Glomerular visceral epithelial cell (primary cell): ENCODE results near the gene INPP5J.
A peak's percentile ranks its signal among the peaks of the same experiment; 100 is the strongest.

ENCODE experiments used
- DNase-seq: peaks from one replicate; pipeline ENCODE4 v3.0.0-alpha.2; 2016; ENCODE audit errors: extremely low spot score

The INPP5J gene

GRCh38 chr22:31126128-31126868 is 3.5 kb downstream of the INPP5J start:
- DNase-seq, result no peak

GRCh38 chr22:31126869-31127175 is 4.1 kb downstream of the INPP5J start:
- no peak for DNase-seq

- no peak for DNase-seq
These were observed 4.5 kb downstream of the INPP5J start for GRCh38 chr22:31127181-31127772.

DNA sequence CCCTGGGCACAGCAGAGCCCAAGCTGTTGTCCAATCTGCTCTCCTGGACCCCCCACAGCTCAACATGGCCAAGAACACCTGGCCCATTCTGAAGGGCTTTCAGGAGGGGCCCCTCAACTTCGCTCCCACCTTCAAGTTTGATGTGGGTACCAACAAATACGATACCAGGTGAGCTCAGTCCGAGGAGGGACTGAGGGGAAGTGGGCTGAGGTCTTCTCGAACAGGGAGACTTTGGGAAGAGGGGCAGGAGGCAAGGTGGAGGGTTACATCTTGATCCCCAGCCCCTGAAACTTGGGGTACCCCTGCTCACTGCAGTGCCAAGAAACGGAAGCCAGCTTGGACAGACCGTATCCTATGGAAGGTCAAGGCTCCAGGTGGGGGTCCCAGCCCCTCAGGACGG is 5.4 kb downstream of the INPP5J start:
- no peak for DNase-seq

DNA sequence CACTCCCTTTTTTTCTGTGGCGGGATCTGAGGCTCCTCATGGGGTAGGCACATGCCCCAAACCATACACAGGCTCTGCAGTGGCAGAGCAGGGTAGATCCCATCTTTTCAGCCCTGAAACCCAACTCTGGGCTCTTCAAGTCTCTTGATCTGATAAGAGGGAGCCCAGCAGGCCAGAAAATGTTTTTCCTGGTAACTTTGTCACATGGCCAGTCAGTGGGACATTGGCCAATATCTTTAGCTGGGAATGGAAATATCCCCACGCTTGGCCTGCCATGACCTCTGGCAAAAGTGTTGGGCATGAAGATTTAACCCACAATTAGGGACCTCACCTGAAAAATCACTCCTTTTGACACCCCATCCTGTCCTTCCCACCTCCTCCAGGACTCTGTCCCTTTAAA is 8.1 kb downstream of the INPP5J start:
- DNase-seq, result no peak

- no peak for DNase-seq
These were observed 11.1 kb downstream of the INPP5J start for GRCh38 chr22:31133911-31134310.

DNA sequence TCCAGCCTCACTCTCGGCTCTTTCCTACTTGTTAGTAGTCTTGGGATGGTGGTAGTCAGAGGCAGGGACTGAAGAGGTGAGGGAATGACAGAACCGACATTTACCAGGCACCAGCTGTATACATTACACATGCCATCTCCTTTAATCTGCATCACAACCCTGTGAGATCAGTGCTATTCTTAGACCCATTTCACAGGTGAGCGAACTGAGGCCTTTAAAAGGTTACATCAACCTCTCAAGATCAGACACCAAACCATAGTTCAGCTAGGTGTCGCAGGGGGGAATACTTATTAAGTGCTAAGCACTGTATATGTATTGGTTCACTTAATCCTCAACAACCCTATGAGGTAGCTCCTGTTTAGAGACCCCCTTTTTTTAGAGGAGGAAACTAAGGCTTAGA is 11.9 kb downstream of the INPP5J start:
- DNase-seq, result no peak

DNA sequence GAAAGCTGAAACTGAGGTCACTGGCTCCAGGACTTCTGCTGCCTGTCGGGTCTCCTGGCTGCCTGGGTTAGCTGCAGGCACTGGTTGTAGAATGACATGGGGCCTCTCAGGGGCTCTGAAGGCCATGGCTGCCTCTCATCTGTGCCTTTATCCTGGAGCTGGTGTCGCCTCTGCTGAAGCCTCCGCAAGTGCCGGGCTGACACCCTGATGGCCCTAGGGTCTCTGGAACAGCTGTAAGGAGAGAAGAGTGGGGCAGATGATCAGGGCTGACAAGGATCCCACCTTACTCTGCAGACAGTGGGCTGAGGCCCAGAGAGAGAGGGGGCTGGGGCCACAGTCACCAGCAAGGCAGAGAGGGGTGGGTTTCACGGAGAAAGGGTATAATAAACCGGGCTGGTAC is 12.9 kb downstream of the INPP5J start:
- DNase-seq, result no peak

GRCh38 chr22:31136155-31136554 is 13.4 kb downstream of the INPP5J start:
- DNase-seq, result no peak

DNA sequence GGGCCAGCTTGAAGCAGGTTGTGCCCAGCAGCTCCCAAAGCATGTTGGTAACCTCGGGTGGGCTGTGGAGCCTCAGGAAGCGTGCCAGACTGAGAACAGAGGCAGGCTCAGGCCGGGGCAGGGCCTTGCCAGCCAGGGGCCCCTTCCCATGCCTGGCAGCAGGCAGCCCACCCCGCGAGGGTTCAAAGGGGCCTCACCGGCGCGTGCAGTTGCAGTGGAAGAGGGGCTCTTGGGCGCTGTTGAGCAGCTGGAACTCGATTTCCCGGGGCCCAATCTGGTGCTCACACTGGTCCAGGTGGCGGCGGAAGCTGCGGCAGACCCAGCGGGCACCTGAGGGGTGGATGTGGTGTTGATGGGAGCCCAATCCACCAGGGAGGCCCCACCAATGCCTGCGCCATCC is 13.9 kb downstream of the INPP5J start:
- no peak for DNase-seq

- no peak for DNase-seq
These were observed 15.0 kb downstream of the INPP5J start for GRCh38 chr22:31137721-31138120.

GRCh38 chr22:31138126-31138525 is 15.4 kb downstream of the INPP5J start:
- DNase-seq, result no peak

DNA sequence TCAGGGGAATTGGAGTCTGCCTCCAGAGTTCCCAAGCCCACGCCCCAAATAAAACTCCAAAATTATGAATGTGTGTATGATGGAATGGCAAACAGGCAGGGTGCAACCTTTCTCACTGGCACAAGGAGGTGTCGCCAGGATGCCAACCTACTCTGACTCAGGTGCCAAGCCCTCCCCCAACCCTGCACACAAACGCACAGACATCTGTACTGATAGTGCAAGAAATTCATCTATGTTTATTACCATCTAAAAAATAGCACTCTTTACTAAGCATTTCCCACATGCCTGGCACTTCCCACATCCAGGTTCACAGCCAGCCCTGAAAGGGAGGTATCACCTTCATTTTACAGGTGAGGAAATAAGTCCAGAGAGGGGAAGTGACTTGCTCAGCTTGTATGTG is 16.3 kb downstream of the INPP5J start:
- no peak for DNase-seq

- DNase-seq, result peak; percentile 13
These were observed 17.3 kb downstream of the INPP5J start, which contains the start of gene PLA2G3 for GRCh38 chr22:31139866-31140716. Gene PLA2G3, minus strand, starts transcription at chr22:31140508. Its CDS starts 154 bp downstream, at chr22:31140354.

DNA sequence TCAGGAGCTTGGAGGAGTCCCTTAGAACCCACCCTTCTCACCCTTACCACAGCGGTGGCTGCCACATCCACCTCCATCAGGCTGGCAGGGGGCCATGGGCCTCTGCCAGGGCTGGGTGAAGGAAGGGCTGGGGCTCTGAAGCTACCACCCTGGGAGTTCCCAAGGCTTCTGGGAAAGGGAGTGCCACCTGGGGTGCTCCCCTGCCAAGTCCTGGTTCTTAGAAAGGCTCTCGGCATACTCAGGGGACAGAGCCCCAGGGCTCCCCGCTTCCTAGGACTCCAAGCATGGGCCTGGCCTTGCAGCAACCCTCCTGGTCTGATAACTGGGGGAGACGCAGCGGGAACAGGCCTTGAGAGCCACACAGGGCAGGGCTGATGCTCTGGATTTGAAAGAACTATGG is 18.0 kb downstream of the INPP5J start:
- DNase-seq, result no peak

- no peak for DNase-seq
These were observed 18.8 kb downstream of the INPP5J start for GRCh38 chr22:31141551-31141950.

DNA sequence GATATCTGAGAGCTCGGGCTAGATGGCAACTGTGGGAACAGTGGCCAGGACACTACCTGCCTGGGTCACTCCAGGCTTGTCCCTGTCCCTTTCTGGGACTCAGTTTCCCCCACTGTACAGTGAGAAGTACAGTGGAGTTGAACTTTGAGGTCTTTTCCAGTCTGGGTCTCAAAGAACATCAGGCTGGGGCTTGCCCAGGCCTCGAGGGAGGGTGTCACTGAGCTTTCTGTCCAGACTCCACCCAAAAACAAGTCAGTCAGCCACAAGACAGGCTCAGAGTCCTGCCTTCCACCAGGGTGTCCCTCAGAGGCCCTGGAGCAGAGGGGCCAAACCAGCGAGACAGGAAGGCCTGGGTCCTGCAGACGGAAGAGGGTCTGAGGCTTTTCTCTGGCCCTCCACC is 19.5 kb downstream of the INPP5J start:
- DNase-seq, result no peak

- DNase-seq, result no peak
These were observed 20.3 kb downstream of the INPP5J start for GRCh38 chr22:31143038-31143437.

- DNase-seq, result no peak
These were observed 20.8 kb downstream of the INPP5J start for GRCh38 chr22:31143537-31143936.

DNA sequence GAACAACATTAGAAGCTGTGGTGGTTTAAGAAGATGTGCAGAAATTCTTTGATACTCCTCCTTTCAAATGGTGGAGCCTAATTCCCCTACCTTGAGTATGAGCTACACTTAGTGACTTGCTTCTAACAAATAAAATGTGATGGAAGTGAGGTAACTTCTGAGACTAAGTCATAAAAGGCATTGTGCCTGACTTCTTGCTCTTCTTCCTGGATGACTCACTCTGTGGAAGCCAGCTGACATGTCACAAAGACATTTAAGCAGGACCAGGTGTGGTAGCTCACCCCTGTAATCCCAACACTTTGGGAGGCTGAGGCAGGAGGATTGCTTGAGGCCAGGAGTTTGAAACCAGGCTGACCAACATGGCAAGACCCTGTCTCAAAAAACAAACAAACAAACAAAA is 21.5 kb downstream of the INPP5J start:
- no peak for DNase-seq

GRCh38 chr22:31148488-31148887 is 25.7 kb downstream of the INPP5J start:
- no peak for DNase-seq

- peak; percentile 72 for DNase-seq
These were observed 26.3 kb downstream of the INPP5J start for GRCh38 chr22:31148953-31149627.
